NT2/D1 (cell line): Measurements from ENCODE around the gene RPGRIP1.

ENCODE experiments used
- SUZ12 ChIP-seq: IDR thresholded peaks from 2 replicates; pipeline ENCODE4 v1.6.1; 2011; ENCODE audit not compliant: insufficient read length, insufficient read depth; ENCODE audit errors: extremely low read depth
- ZNF274 ChIP-seq: IDR thresholded peaks from 2 replicates; pipeline ENCODE4 v1.6.1; 2011; ENCODE audit warnings: mild to moderate bottlenecking, low read depth, low read length

DNA sequence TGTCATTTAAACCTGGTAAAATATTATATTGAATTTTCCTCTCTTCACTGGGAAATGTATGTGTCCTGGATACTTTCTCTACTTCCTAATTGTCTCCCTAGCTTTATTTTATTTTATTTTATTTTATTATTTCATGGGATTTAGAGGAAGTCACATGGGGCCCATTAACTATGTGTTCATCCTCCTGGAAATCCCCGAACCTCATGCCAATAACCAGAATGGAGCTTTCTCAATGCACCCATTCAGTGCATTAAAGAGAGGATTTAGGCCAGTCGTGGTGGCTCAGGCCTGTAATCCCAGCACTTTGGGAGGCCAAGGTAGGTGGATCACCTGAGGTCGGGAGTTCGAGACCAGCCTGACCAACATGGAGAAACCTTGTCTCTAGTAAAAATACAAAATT lies 1.3 kb upstream of the RPGRIP1 start:
- no peak for TF ChIP-seq SUZ12
- no peak for TF ChIP-seq ZNF274
